NB4 (cell line): Measurements from ENCODE around the gene CNPY2.
"Not testable (repeated sequence)": the region's sequence is repeated elsewhere in the genome, so short reads cannot be mapped to it uniquely, and the experiment has no call there.

Source experiments
- CTCF ChIP-seq: IDR thresholded peaks from one replicate; pipeline ENCODE4 v1.5.1; 2012; ENCODE audit warnings: low read depth, low read length
- MYC ChIP-seq: IDR thresholded peaks from 2 replicates; pipeline ENCODE4 v1.6.1; 2011; ENCODE audit warnings: low read depth, low read length
- POLR2A ChIP-seq: IDR thresholded peaks from 2 replicates; pipeline ENCODE4 v1.6.1; 2011; ENCODE audit warnings: mild to moderate bottlenecking; ENCODE audit not compliant: insufficient read length; ENCODE audit errors: extremely low read depth

- TF ChIP-seq CTCF, POLR2A, MYC: not testable (repeated sequence)
These were observed 19.7 kb upstream of the CNPY2 start for GRCh38 chr12:56335527-56335926.
